ENCODE measurements around the gene PNCK. TPM values are rescaled to one million over a fixed set of nuclear protein-coding genes. Genes with fewer than 3 reads are reported as not detected.

PNCK gene
- total and polyA plus RNA-seq, 2 of the 13 experiments (the other 11 are each of a cell fraction or from before 2014, with no cell fraction given), result 33.1 TPM; not detected in 1

GRCh38 chrX:153708415-153708814 is 34.8 kb upstream of the PNCK start (continued):
- TF ChIP-seq ZBTB3 (CRISPR knock-in tag; IDR thresholded peaks at IDR 0.05; ENCODE audit: borderline replicate concordance, low read depth) (no peak), ZBTB46 (CRISPR knock-in tag; IDR thresholded peaks at IDR 0.05; ENCODE audit: borderline replicate concordance) (no peak), RAD21 (CRISPR knock-in tag; IDR thresholded peaks at IDR 0.05) (peak; percentile 31; the same call in 1 of the 2 replicates), ZNF775 (CRISPR knock-in tag; IDR thresholded peaks at IDR 0.05; ENCODE audit: borderline replicate concordance) (no peak), ARID4A (CRISPR knock-in tag; IDR thresholded peaks at IDR 0.05; ENCODE audit: borderline replicate concordance) (peak; percentile 36; the same call in 1 of the 2 replicates), RNF2 (conservative IDR thresholded peaks at IDR 0.05; ENCODE audit: low read depth) (no peak), TFAP4 (IDR thresholded peaks at IDR 0.05; ENCODE audit: borderline replicate concordance, low read depth) (no peak), JARID2 (CRISPR knock-in tag; IDR thresholded peaks at IDR 0.05; ENCODE audit: insufficient replicate concordance) (no peak), ZNF609 (CRISPR knock-in tag; IDR thresholded peaks at IDR 0.05; ENCODE audit: borderline replicate concordance) (no peak), CBFB (CRISPR knock-in tag; IDR thresholded peaks at IDR 0.05) (no peak), MXI1 (IDR thresholded peaks at IDR 0.05; ENCODE audit: borderline replicate concordance, low read depth, low read length) (peak; percentile 33; the same call in 1 of the 3 replicates), THAP7 (CRISPR knock-in tag; IDR thresholded peaks at IDR 0.05) (no peak), SMC3 (IDR thresholded peaks at IDR 0.05; ENCODE audit: low read length) (peak; percentile 9; the same call in 1 of the 2 replicates), CTCF (CRISPR knock-in tag; IDR thresholded peaks at IDR 0.05) (peak; percentile 84), HOXA3 (CRISPR knock-in tag; IDR thresholded peaks at IDR 0.05) (no peak)

All from HepG2 (cell line).